Measurements from ENCODE around the gene PPFIA4.

GRCh38 chr1:203098445-203098844 lies 72.2 kb downstream of the PPFIA4 start:
- no peak for TF ChIP-seq CTCF (conservative IDR thresholded peaks at IDR 0.05; ENCODE audit: low read depth, low read length)
- no peak for TF ChIP-seq EZH2 (IDR thresholded peaks at IDR 0.05; ENCODE audit: low read length, unreplicated experiment)

All from PC-3 (cell line).